ENCODE results near the gene RNF111. TPM values are rescaled to one million over a fixed set of nuclear protein-coding genes. Genes with fewer than 3 reads are reported as not detected.
A peak's percentile ranks its signal among the peaks of the same experiment; 100 is the strongest.

RNF111 gene
- total and polyA plus RNA-seq, 9 of the 15 experiments (the other 6 are each of a cell fraction or from before 2014, with no cell fraction given), result 7.9 to 26.0 (median 14.4) TPM

GRCh38 chr15:59094077-59094476 lies 106.6 kb downstream of the RNF111 start:
- H3K36me3 ChIP-seq (ENCODE audit: control insufficient read depth, insufficient read depth, low read length), result peaks cover 77% of the 10 kb centered on the region

More at GRCh38 chr15:59094077-59094476, 106.6 kb downstream of the RNF111 start:
- no peaks in the 10 kb centered on the region for H3K79me2 ChIP-seq (ENCODE audit: control insufficient read depth, insufficient read depth, low read length)
- H4K20me1 ChIP-seq (replicated peaks; ENCODE audit: control insufficient read depth, insufficient read depth, low read length), result no peaks in the 10 kb centered on the region
- BruUV-seq (replicated peaks), result no TSS peak
- no peaks in the 10 kb centered on the region for H3K27me3 ChIP-seq (ENCODE audit: control insufficient read depth in 2 of 2, insufficient read depth in 2 of 2, low read length in 2 of 2)
- in situ Hi-C loops (cut with MboI) (no loop called here), intact Hi-C loops (cut with micrococcal nuclease) (no loop called here)
- DNase-seq (ENCODE audit: extremely low read depth in 1 of 4, low spot score in 3 of 4), result no peak
- no peaks in the 10 kb centered on the region for H3K9me3 ChIP-seq (replicated peaks; ENCODE audit: control insufficient read depth, insufficient read depth, low read depth, low read length)
- ChIA-PET CTCF (ENCODE audit: low intra/inter-chr PET ratio) (no interaction called here), POLR2A (no interaction called here)
- H3K9ac ChIP-seq (ENCODE audit: insufficient read depth in 1 of 2, low read depth in 2 of 2, low read length in 2 of 2), result no peak overlapping the region
- ATAC-seq, result no peak
- 100% methylated on average over 1 of the region's 1 CpG for WGBS (ENCODE audit: insufficient coverage, low coverage, missing lambda C conversion rate)
- H3K9me1 ChIP-seq (ENCODE audit: control insufficient read depth, insufficient read depth, low read length), result no peaks in the 10 kb centered on the region
- TF ChIP-seq ZNF764 (CRISPR knock-in tag; IDR thresholded peaks at IDR 0.05; ENCODE audit: low read depth), result no peak
- TF ChIP-seq ZFP36 (IDR thresholded peaks at IDR 0.05; ENCODE audit: low read depth, low read length, partially characterized antibody), result no peak
- no peak for TF ChIP-seq BMI1 (IDR thresholded peaks at IDR 0.05; ENCODE audit: low read length)
- TF ChIP-seq CEBPB (tag; IDR thresholded peaks at IDR 0.05), result peak; percentile 65
- no peak for TF ChIP-seq L3MBTL2 (IDR thresholded peaks at IDR 0.05)
- TF ChIP-seq STAT5B (CRISPR knock-in tag; IDR thresholded peaks at IDR 0.05), result no peak
- no peak for TF ChIP-seq CEBPG (CRISPR knock-in tag; IDR thresholded peaks at IDR 0.05)
- peak; percentile 57 to 70 for TF ChIP-seq CEBPG (tag; conservative IDR thresholded peaks at IDR 0.05 in 1 of 2, IDR thresholded peaks at IDR 0.05 in 1 of 2)
- TF ChIP-seq STAT6 (CRISPR knock-in tag; IDR thresholded peaks at IDR 0.05), result no peak
- no peak for TF ChIP-seq NCOA6 (IDR thresholded peaks at IDR 0.05)
- no peaks in the 10 kb centered on the region for H3K4me1 ChIP-seq (replicated peaks in 1 of 2; ENCODE audit: control insufficient read depth in 2 of 2, insufficient read depth in 2 of 2, low read length in 2 of 2)
- H3K4me3 ChIP-seq, result no peak overlapping the region
- FAIRE-seq, result no peak
- no peak overlapping the region for H3K4me2 ChIP-seq (ENCODE audit: insufficient read depth, low read length)
- no peak overlapping the region for H3K27ac ChIP-seq (ENCODE audit: extremely low read depth, low read depth, low read length)
- H2AFZ ChIP-seq (ENCODE audit: low read depth, low read length), result no peak overlapping the region

All from K562 (cell line).